CD14-positive monocyte (primary cell): ENCODE results near the gene DCTN2. TPM values are rescaled to one million over a fixed set of nuclear protein-coding genes. Genes with fewer than 3 reads are reported as not detected.

ENCODE experiments used
- DNase-seq, 3 donors: peaks; one replicate each; pipeline ENCODE4 v3.0.0-alpha.2; 2011 to 2022
- H2AFZ ChIP-seq: 2 replicates; pipeline ENCODE4 v1.6.0; 2012; ENCODE audit warnings: mild to moderate bottlenecking, low read depth, low read length, inconsistent platforms; ENCODE audit not compliant: insufficient read depth, poor library complexity, severe bottlenecking
- H3K27ac ChIP-seq, 2 donors: 1 replicate in 1 of 2; 2 replicates in 1 of 2; pipeline ENCODE4 v1.5.1; 2012 to 2013; ENCODE audit warnings: low read length in 2 of 2, control low read depth in 1 of 2, inconsistent platforms in 1 of 2, low read depth in 1 of 2, mild to moderate bottlenecking in 1 of 2
- H3K27me3 ChIP-seq, 2 donors: one replicate each; pipeline versions ENCODE4 v1.6.0 to v1.6.1; 2011 to 2013; ENCODE audit warnings: low read length in 2 of 2; ENCODE audit not compliant: control insufficient read depth in 2 of 2, insufficient read depth in 2 of 2
- H3K36me3 ChIP-seq, 2 donors: replicated peaks in 1 of 2; 1 replicate in 1 of 2; 2 replicates in 1 of 2; pipeline versions ENCODE4 v1.5.1 to v1.6.1; 2012 to 2013; ENCODE audit warnings: low read length in 2 of 2, control low read depth in 1 of 2, inconsistent platforms in 1 of 2, mild to moderate bottlenecking in 1 of 2; ENCODE audit not compliant: insufficient read depth in 2 of 2, control insufficient read depth in 1 of 2
- H3K4me1 ChIP-seq, 2 donors: 1 replicate in 1 of 2; 2 replicates in 1 of 2; pipeline versions ENCODE4 v1.5.1 to v1.6.1; 2012 to 2013; ENCODE audit warnings: low read length in 2 of 2, control low read depth in 1 of 2, inconsistent platforms in 1 of 2, mild to moderate bottlenecking in 1 of 2, moderate library complexity in 1 of 2; ENCODE audit not compliant: insufficient read depth in 2 of 2, control insufficient read depth in 1 of 2
- H3K4me2 ChIP-seq: replicated peaks from 2 replicates; pipeline ENCODE3; 2012; ENCODE audit warnings: low read length, moderate library complexity, mild to moderate bottlenecking; ENCODE audit not compliant: poor library complexity, severe bottlenecking; ENCODE audit errors: extremely low read depth
- H3K4me3 ChIP-seq, 3 experiments: fragments of 200-600 bp in 1 of 3; sonication (generic) in 1 of 3; replicated peaks in 1 of 3; 1 replicate in 2 of 3; 2 replicates in 1 of 3; pipeline ENCODE4 v1.5.1; 2011 to 2013; ENCODE audit warnings: low read length in 3 of 3, mild to moderate bottlenecking in 3 of 3, control low read depth in 2 of 3, low read depth in 2 of 3, inconsistent platforms in 1 of 3, moderate library complexity in 1 of 3
- H3K79me2 ChIP-seq: 2 replicates; pipeline ENCODE4 v1.6.0; 2012; ENCODE audit warnings: mild to moderate bottlenecking, control low read depth, inconsistent platforms, low read length, moderate library complexity; ENCODE audit not compliant: insufficient read depth
- H3K9ac ChIP-seq: 2 replicates; pipeline ENCODE4 v1.6.0; 2017; ENCODE audit warnings: low read length, mild to moderate bottlenecking; ENCODE audit not compliant: insufficient read depth, poor library complexity, severe bottlenecking
- H3K9me3 ChIP-seq, 2 donors: replicated peaks in 1 of 2; 1 replicate in 1 of 2; 2 replicates in 1 of 2; pipeline versions ENCODE4 v1.5.1 to v1.6.1; 2012 to 2013; ENCODE audit warnings: low read length in 2 of 2, control low read depth in 1 of 2; ENCODE audit not compliant: control insufficient read depth in 1 of 2, insufficient read depth in 1 of 2
- H4K20me1 ChIP-seq: 2 replicates; pipeline ENCODE4 v1.6.0; 2012; ENCODE audit warnings: mild to moderate bottlenecking, low read length, control low read depth, moderate library complexity; ENCODE audit not compliant: insufficient read depth
- H3K27ac Mint-ChIP-seq, 7 donors: one replicate each; pipeline ENCODE4 v1.8.0; 2020; ENCODE audit warnings: mild to moderate bottlenecking in 7 of 7, mixed read lengths in 7 of 7, moderate library complexity in 6 of 7, inconsistent platforms in 2 of 7
- H3K27me3 Mint-ChIP-seq, 3 donors: one replicate each; pipeline ENCODE4 v1.8.0; 2021 to 2022; ENCODE audit warnings: low read depth in 3 of 3, mild to moderate bottlenecking in 3 of 3, mixed read lengths in 3 of 3, moderate library complexity in 3 of 3, inconsistent platforms in 1 of 3
- H3K36me3 Mint-ChIP-seq, 2 donors: one replicate each; pipeline ENCODE4 v1.8.0; 2020; ENCODE audit warnings: mixed read lengths in 2 of 2, inconsistent platforms in 1 of 2, mild to moderate bottlenecking in 1 of 2
- H3K4me1 Mint-ChIP-seq: one replicate; pipeline ENCODE4 v1.8.0; 2020; ENCODE audit warnings: mild to moderate bottlenecking, mixed read lengths
- H3K4me3 Mint-ChIP-seq, 2 donors: one replicate each; pipeline ENCODE4 v1.8.0; 2020; ENCODE audit warnings: mild to moderate bottlenecking in 2 of 2, mixed read lengths in 2 of 2, moderate library complexity in 1 of 2
- H3K9me3 Mint-ChIP-seq, 7 donors: one replicate each; pipeline ENCODE4 v1.8.0; 2020 to 2022; ENCODE audit warnings: mixed read lengths in 7 of 7, mild to moderate bottlenecking in 6 of 7, moderate library complexity in 6 of 7, inconsistent platforms in 2 of 7
- CTCF ChIP-seq: fragments of 200-600 bp; IDR thresholded peaks from one replicate; pipeline ENCODE4 v1.8.0; 2022; ENCODE audit warnings: antibody characterized with exemption, mild to moderate bottlenecking
- WGBS: methylation state at CpG from one replicate; pipeline ENCODE4 v1.1.5; 2013; ENCODE audit warnings: missing lambda C conversion rate; ENCODE audit not compliant: insufficient coverage; 5-methylcytosine and 5-hydroxymethylcytosine counted together
- intact Hi-C, 2 donors: fragments of 100-400 bp; cut with micrococcal nuclease; formaldehyde crosslinking; loops; one replicate each; pipeline versions ENCODE4 v1.15.0 to v1.15.1; 2023
- polyA plus RNA-seq, 3 donors: library from polyadenylated mRNA; depleted of rRNA in 1 of 3; unstranded in 2 of 3; stranded (reverse) in 1 of 3; fragments of 300-500 nt in 2 of 3; fragments of >200 nt in 1 of 3; fragmentation: Illumina TruSeq in 2 of 3; gene quantifications; 1 replicate in 2 of 3; 2 replicates in 1 of 3; pipeline ENCODE4 v1.2.3, GENCODE V29; 2012 to 2021

Gene DCTN2
- polyA plus RNA-seq, 3 donors = 72.8 to 94.5 (median 82.2) TPM

DNA sequence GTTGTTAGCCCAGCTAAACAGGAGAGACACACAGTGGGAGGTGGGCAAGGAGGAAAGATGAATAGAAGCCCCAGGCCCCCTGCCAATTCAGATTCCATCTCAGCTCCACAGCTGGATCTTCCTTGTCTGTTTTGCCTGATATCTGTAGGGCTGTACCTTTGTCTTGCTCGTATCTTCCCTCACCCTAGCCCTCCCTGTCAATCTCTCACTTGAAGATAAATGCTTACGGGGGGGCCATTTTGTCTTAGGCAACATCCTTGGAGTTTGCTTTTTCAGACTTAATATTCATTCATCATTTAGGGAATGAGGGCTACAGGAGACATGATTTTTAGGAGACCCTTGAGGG, 5.3 kb upstream of the DCTN2 start:
- no peak overlapping the region for H3K27ac Mint-ChIP-seq
- no peak overlapping the region for H3K9ac ChIP-seq
- no peaks in the 10 kb centered on the region for H3K79me2 ChIP-seq

DNA sequence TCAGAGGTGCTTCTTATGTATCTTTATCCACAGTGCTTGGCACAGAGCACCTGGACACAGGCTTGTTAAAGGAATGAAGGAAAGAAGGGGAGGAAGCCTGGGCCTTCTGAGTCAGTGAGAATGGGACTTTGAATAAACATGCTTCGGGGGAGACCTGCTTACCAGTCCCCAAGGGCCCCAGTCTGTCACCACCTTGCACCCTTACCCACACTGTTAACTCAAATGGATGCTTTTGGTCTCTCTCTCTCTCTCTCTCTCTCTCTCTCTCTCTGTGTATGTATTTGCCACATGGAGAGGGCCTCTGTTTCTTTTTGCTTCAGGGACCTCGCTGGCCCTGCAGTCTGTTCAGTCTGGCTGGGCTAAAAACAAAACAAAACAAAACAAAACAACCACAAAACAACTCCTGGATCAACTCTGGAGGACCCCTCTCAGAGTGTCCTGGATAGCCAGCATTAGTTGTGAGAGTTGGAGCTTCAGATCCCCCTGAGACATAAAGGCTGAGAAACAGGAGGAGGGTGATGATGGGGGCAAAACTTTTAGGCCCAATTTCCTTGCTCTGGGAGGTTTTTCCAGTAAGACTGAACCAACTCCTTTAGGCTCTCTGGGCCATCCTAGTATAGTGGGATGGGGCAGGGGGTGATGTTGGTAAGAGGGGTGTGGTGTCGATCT, 4.8 kb upstream of the DCTN2 start:
- Histone ChIP-seq H3K4me3 (no peak overlapping the region), H2AFZ (no peak overlapping the region), H3K27ac (no peak overlapping the region), H3K9ac (no peak overlapping the region), H3K36me3 (no peaks in the 10 kb centered on the region), H3K79me2 (peaks cover 2% of the 10 kb centered on the region), H3K27me3 (peaks cover 31 to 37% of the 10 kb centered on the region in 2 donors), H3K4me2 (no peak overlapping the region), H3K4me1 (peaks cover 4 to 20% of the 10 kb centered on the region in 2 donors), H4K20me1 (no peaks in the 10 kb centered on the region), H3K9me3 (no peaks in the 10 kb centered on the region)
- DNase-seq = no peak
- H3K4me1 Mint-ChIP-seq = peaks cover 23% of the 10 kb centered on the region
- no peak for TF ChIP-seq CTCF
- intact Hi-C loops = no loop called here
- WGBS = no CpG with 5 or more reads among the region's 3 CpGs
- peaks cover 4 to 8% of the 10 kb centered on the region in 2 donors for H3K36me3 Mint-ChIP-seq
- H3K27ac Mint-ChIP-seq = peak overlapping the region in 1 of 7 donors; percentile 67
- peaks cover 40 to 48% (median 45%) of the 10 kb centered on the region in 3 donors for H3K27me3 Mint-ChIP-seq
- no peak overlapping the region for H3K4me3 Mint-ChIP-seq
- peaks cover 0 to 11% (median 2%) of the 10 kb centered on the region in 7 donors for H3K9me3 Mint-ChIP-seq

More for the DNA sequence above, 5.3 kb upstream of the DCTN2 start:
- TF ChIP-seq CTCF = no peak
- no peak overlapping the region for H3K4me2 ChIP-seq
- intact Hi-C loops = no loop called here
- H3K4me1 ChIP-seq = peaks cover 4 to 16% of the 10 kb centered on the region in 2 donors
- peaks cover 4 to 8% of the 10 kb centered on the region in 2 donors for H3K36me3 Mint-ChIP-seq
- peaks cover 31 to 37% of the 10 kb centered on the region in 2 donors for H3K27me3 ChIP-seq
- H3K4me1 Mint-ChIP-seq = peaks cover 20% of the 10 kb centered on the region
- H3K27me3 Mint-ChIP-seq = peaks cover 40 to 48% (median 45%) of the 10 kb centered on the region in 3 donors
- H4K20me1 ChIP-seq = no peaks in the 10 kb centered on the region
- no peak for DNase-seq
- H3K4me3 ChIP-seq = no peak overlapping the region
- no peak overlapping the region for H3K27ac ChIP-seq
- no peak overlapping the region for H2AFZ ChIP-seq
- no peaks in the 10 kb centered on the region for H3K9me3 ChIP-seq
- H3K4me3 Mint-ChIP-seq = peak overlapping the region in 1 of 2 donors; percentile 3
- WGBS = no CpG with 5 or more reads among the region's 2 CpGs
- H3K9me3 Mint-ChIP-seq = peaks cover 0 to 11% (median 2%) of the 10 kb centered on the region in 7 donors
- H3K36me3 ChIP-seq = no peaks in the 10 kb centered on the region
